NB4 (cell line): Measurements from ENCODE around the gene MCAM.
A peak's percentile ranks its signal among the peaks of the same experiment; 100 is the strongest.

Source experiments
- DNase-seq: peaks from one replicate; pipeline ENCODE4 v3.0.0; 2010; ENCODE audit warnings: low read depth
- H3K4me3 ChIP-seq: one replicate; pipeline ENCODE4 v1.5.1; 2011; ENCODE audit warnings: mild to moderate bottlenecking, low read depth, low read length, moderate library complexity
- CTCF ChIP-seq: IDR thresholded peaks from one replicate; pipeline ENCODE4 v1.5.1; 2012; ENCODE audit warnings: low read depth, low read length
- MAX ChIP-seq: IDR thresholded peaks from 2 replicates; pipeline ENCODE4 v1.6.1; 2011; ENCODE audit warnings: low read depth, low read length
- MYC ChIP-seq: IDR thresholded peaks from 2 replicates; pipeline ENCODE4 v1.6.1; 2011; ENCODE audit warnings: low read depth, low read length
- POLR2A ChIP-seq: IDR thresholded peaks from 2 replicates; pipeline ENCODE4 v1.6.1; 2011; ENCODE audit warnings: mild to moderate bottlenecking; ENCODE audit not compliant: insufficient read length; ENCODE audit errors: extremely low read depth

The MCAM gene

GRCh38 chr11:119300198-119300964 is 16.5 kb downstream of the MCAM start:
- no peak for TF ChIP-seq MAX
- TF ChIP-seq MYC: no peak
- H3K4me3 ChIP-seq: no peak overlapping the region
- no peak for DNase-seq

- H3K4me3 ChIP-seq: no peak overlapping the region
- no peak for DNase-seq
- no peak for TF ChIP-seq MAX
- TF ChIP-seq CTCF: no peak
- no peak for TF ChIP-seq MYC
- no peak for TF ChIP-seq POLR2A
These were observed 17.5 kb downstream of the MCAM start for GRCh38 chr11:119299416-119299815.

- TF ChIP-seq POLR2A: no peak
- TF ChIP-seq MAX: no peak
- TF ChIP-seq MYC: no peak
- no peak for TF ChIP-seq CTCF
- DNase-seq: no peak
- H3K4me3 ChIP-seq: no peak overlapping the region
These were observed 18.2 kb downstream of the MCAM start for GRCh38 chr11:119298726-119299125.

- no peak for DNase-seq
- TF ChIP-seq POLR2A (no peak), CTCF (no peak), MAX (no peak), MYC (no peak)
- no peak overlapping the region for H3K4me3 ChIP-seq
These were observed 19.0 kb downstream of the MCAM start for GRCh38 chr11:119297938-119298337.

- TF ChIP-seq CTCF (peak; percentile 16), MYC (no peak), POLR2A (no peak)
- DNase-seq: peak; percentile 18
- H3K4me3 ChIP-seq: no peak overlapping the region
These were observed 21.8 kb downstream of the MCAM start for GRCh38 chr11:119295178-119295577.

- H3K4me3 ChIP-seq: no peak overlapping the region
- DNase-seq: no peak
- TF ChIP-seq MYC (no peak), POLR2A (no peak)
These were observed 23.5 kb downstream of the MCAM start for GRCh38 chr11:119293461-119293860.

GRCh38 chr11:119290894-119291497 is 25.9 kb downstream of the MCAM start:
- no peak for DNase-seq
- H3K4me3 ChIP-seq: no peak overlapping the region
- no peak for TF ChIP-seq CTCF
- no peak for TF ChIP-seq MAX
- no peak for TF ChIP-seq POLR2A
- no peak for TF ChIP-seq MYC
